GM12874 (cell line): ENCODE measurements around the gene CFI.

Experiments
- TF ChIP-seq, protein P1 (sequence below): IDR thresholded peaks from 2 replicates; pipeline ENCODE4 v1.5.1; 2011; ENCODE audit warnings: low read depth, mild to moderate bottlenecking, control low read depth, low read length, moderate library complexity; ENCODE audit not compliant: insufficient read depth

CFI gene

GRCh38 chr4:109827672-109828071 lies 25.9 kb upstream of the CFI start, which contains the start of gene RRH:
Gene RRH (plus strand): TSS chr4:109827972. CDS start chr4:109828028, 56 bp downstream.
- TF ChIP-seq, protein P1, sequence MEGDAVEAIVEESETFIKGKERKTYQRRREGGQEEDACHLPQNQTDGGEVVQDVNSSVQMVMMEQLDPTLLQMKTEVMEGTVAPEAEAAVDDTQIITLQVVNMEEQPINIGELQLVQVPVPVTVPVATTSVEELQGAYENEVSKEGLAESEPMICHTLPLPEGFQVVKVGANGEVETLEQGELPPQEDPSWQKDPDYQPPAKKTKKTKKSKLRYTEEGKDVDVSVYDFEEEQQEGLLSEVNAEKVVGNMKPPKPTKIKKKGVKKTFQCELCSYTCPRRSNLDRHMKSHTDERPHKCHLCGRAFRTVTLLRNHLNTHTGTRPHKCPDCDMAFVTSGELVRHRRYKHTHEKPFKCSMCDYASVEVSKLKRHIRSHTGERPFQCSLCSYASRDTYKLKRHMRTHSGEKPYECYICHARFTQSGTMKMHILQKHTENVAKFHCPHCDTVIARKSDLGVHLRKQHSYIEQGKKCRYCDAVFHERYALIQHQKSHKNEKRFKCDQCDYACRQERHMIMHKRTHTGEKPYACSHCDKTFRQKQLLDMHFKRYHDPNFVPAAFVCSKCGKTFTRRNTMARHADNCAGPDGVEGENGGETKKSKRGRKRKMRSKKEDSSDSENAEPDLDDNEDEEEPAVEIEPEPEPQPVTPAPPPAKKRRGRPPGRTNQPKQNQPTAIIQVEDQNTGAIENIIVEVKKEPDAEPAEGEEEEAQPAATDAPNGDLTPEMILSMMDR, result no peak

DNA sequence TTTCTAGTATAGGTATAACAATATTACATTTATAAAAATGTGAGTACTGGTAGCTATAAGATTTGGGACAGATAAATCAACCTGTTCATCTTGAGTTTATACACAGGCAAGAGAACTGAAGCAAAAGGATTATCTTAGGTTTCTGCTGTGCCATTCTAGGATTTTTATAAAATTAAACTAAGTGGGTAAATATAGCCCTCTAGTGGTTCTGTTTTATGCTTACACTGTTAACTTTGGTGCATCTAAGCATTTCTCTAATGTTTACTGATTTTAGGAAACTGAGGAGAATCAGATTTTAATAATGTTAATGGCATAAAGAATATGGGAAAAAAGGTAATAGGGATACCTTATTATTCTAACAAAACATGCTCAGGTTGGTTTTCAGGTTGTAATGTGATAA lies 24.9 kb upstream of the CFI start:
- TF ChIP-seq, protein P1, result 0 out of 2 replicates have a peak, but pooled peaks have one; percentile 2

DNA sequence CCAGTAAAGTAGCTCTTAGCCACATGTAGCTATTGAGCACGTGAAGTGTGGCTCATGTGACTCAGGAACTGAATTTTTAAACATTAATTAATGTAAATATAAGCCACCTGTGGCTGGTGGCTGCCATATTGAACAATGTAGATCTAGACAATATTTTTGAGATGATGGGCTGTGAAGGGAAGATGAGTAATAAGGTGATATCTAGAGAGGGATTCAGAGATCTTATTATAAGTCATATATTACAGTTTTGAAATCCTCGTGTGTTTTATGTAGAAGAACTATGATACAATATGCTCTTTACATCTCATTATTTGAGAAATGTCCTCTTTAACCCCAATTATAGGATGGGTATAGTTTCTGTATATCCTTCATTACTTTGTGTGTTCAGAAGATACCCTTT lies 19.4 kb upstream of the CFI start:
- TF ChIP-seq, protein P1, result no peak

DNA sequence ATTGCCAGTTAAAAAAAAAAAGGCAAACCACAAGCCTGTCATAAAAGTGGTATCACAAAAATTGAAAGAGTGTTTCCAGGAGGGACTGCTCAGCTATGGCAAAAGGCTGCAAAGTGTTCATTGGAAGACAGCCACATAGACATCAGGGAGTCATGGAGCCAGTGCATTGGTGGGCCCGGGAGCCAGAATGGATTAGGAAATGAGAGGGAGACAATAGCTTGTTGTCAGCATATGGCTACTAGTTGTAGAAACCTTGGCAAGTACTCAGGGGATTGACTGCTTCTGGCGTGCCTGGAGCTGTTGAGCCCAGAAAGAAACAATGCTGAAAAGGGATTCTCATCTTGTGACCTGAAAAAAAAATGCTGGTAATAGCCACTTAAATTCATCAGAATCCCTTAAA lies 18.8 kb upstream of the CFI start:
- TF ChIP-seq, protein P1, result no peak

GRCh38 chr4:109818268-109818667 lies 16.5 kb upstream of the CFI start:
- TF ChIP-seq, protein P1, result no peak

GRCh38 chr4:109816894-109817293 lies 15.1 kb upstream of the CFI start:
- TF ChIP-seq, protein P1, result no peak

GRCh38 chr4:109816082-109816442 lies 14.3 kb upstream of the CFI start:
- TF ChIP-seq, protein P1, result no peak
